ENCODE results near the gene PSG11.
"Not testable (repeated sequence)": the region's sequence is repeated elsewhere in the genome, so short reads cannot be mapped to it uniquely, and the experiment has no call there.

Gene PSG11

GRCh38 chr19:42988206-42988605 is 38.1 kb downstream of the PSG11 start:
- H3K4me3 ChIP-seq (ENCODE audit: low read length); H3K36me3 ChIP-seq (ENCODE audit: insufficient read depth, low read length); H3K4me2 ChIP-seq (ENCODE audit: low read length); H3K9ac ChIP-seq (ENCODE audit: low read depth, low read length); H3K9me3 ChIP-seq (replicated peaks; ENCODE audit: low read length); H3K27me3 ChIP-seq (ENCODE audit: control insufficient read depth, insufficient read depth, low read length); H3K4me1 ChIP-seq (ENCODE audit: control insufficient read depth, insufficient read depth, low read length): not testable (repeated sequence)

DNA sequence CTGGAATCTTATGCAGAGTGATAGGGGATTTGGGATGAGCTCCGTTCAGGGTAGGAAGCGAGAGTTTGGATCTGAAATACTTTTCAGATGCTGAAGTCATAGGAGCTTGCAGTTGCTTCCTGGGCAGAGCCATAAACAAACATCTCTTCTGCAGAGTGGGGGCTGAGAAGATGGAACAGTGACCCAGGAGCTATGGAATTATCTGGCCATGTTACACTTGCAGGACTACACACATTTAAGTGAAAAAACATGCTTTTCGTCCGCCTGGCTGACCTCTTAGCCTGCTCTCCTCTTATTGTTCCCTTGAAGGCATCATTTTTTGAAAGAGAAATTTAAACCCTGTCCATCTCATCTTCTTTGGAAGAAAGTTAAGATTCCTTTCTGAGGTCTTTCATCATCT is 40.7 kb downstream of the PSG11 start:
- Histone ChIP-seq H3K36me3 (ENCODE audit: insufficient read depth, low read length) (no peaks in the 10 kb centered on the region), H3K9ac (ENCODE audit: low read depth, low read length) (no peak overlapping the region), H3K4me2 (ENCODE audit: low read length) (no peak overlapping the region), H3K9me3 (replicated peaks; ENCODE audit: low read length) (no peaks in the 10 kb centered on the region), H3K27me3 (ENCODE audit: control insufficient read depth, insufficient read depth, low read length) (no peaks in the 10 kb centered on the region), H3K4me3 (ENCODE audit: low read length) (no peak overlapping the region), H3K4me1 (ENCODE audit: control insufficient read depth, insufficient read depth, low read length) (peaks cover 5% of the 10 kb centered on the region)

- not testable (repeated sequence) for H3K9ac ChIP-seq (ENCODE audit: low read depth, low read length); H3K27me3 ChIP-seq (ENCODE audit: control insufficient read depth, insufficient read depth, low read length); H3K4me1 ChIP-seq (ENCODE audit: control insufficient read depth, insufficient read depth, low read length); H3K4me2 ChIP-seq (ENCODE audit: low read length); H3K4me3 ChIP-seq (ENCODE audit: low read length); H3K9me3 ChIP-seq (replicated peaks; ENCODE audit: low read length); H3K36me3 ChIP-seq (ENCODE audit: insufficient read depth, low read length)
These were observed 44.2 kb downstream of the PSG11 start for GRCh38 chr19:42982111-42982510.

DNA sequence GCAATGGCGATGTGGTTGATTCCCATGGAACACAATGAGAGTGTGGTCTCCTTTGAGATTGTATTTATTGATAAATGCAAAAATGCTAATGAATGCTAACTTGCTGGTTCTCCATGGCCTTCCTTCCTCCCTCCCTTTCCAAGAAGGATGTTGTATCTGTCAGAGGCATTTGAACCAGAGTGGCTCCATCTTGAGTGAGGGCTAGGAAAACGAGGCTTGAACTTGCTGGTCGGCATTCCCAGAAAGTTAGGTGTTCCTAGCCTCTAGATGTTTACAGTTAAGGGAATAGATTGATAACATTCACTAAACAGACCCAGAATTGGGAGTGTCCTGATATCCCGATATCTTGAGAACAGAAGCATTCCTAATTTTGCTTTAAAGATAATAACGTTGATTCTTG is 54.8 kb downstream of the PSG11 start:
- H3K9me3 ChIP-seq (replicated peaks; ENCODE audit: low read length); H3K27me3 ChIP-seq (ENCODE audit: control insufficient read depth, insufficient read depth, low read length); H3K4me3 ChIP-seq (ENCODE audit: low read length); H3K9ac ChIP-seq (ENCODE audit: low read depth, low read length); H3K4me1 ChIP-seq (ENCODE audit: control insufficient read depth, insufficient read depth, low read length); H3K36me3 ChIP-seq (ENCODE audit: insufficient read depth, low read length); H3K4me2 ChIP-seq (ENCODE audit: low read length): not testable (repeated sequence)

DNA sequence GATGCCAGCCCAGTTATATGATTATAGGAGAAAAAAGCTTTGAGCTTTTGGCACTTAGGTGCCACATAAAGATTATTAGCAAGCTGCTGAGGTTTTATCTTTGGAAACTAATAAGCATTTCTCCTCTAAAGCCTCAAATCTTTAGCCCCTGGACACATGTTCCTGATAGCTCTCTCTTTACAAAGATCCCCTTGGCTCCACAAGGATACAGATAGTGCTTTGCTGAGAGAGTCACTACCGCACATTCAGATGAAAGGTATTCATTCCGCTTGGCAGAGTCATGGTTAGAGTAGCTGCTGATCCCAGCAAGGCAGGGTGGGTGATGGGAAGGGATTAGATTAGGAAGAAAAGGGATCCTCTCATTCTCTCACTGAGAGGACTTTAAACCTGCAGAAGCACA is 61.1 kb downstream of the PSG11 start:
- H3K4me1 ChIP-seq (ENCODE audit: control insufficient read depth, insufficient read depth, low read length) = peaks cover 7% of the 10 kb centered on the region
- H3K36me3 ChIP-seq (ENCODE audit: insufficient read depth, low read length) = no peaks in the 10 kb centered on the region
- no peak overlapping the region for H3K9ac ChIP-seq (ENCODE audit: low read depth, low read length)
- H3K4me2 ChIP-seq (ENCODE audit: low read length) = no peak overlapping the region
- no peak overlapping the region for H3K4me3 ChIP-seq (ENCODE audit: low read length)
- H3K27me3 ChIP-seq (ENCODE audit: control insufficient read depth, insufficient read depth, low read length) = no peaks in the 10 kb centered on the region
- no peaks in the 10 kb centered on the region for H3K9me3 ChIP-seq (replicated peaks; ENCODE audit: low read length)

- Histone ChIP-seq H3K9me3 (replicated peaks; ENCODE audit: low read length) (no peaks in the 10 kb centered on the region), H3K36me3 (ENCODE audit: insufficient read depth, low read length) (no peaks in the 10 kb centered on the region), H3K27me3 (ENCODE audit: control insufficient read depth, insufficient read depth, low read length) (no peaks in the 10 kb centered on the region), H3K4me3 (ENCODE audit: low read length) (no peak overlapping the region), H3K9ac (ENCODE audit: low read depth, low read length) (no peak overlapping the region), H3K4me1 (ENCODE audit: control insufficient read depth, insufficient read depth, low read length) (peaks cover 7% of the 10 kb centered on the region), H3K4me2 (ENCODE audit: low read length) (no peak overlapping the region)
These were observed 65.2 kb downstream of the PSG11 start for GRCh38 chr19:42961119-42961518.
